Globus pallidus (tissue), 1 donor: ENCODE data around the gene CYP3A7.
"Not testable (repeated sequence)": the region's sequence is repeated elsewhere in the genome, so short reads cannot be mapped to it uniquely, and the experiment has no call there.

Source experiments
- DNase-seq: peaks from one replicate; pipeline ENCODE4 v3.0.0-alpha.2; 2015; ENCODE audit warnings: low spot score

Gene CYP3A7

GRCh38 chr7:99667179-99667578 lies 67.8 kb downstream of the CYP3A7 start:
- no peak for DNase-seq

GRCh38 chr7:99666013-99666395 lies 69.0 kb downstream of the CYP3A7 start:
- DNase-seq: no peak

GRCh38 chr7:99665312-99666012 lies 69.5 kb downstream of the CYP3A7 start:
- DNase-seq: no peak

- not testable (repeated sequence) for DNase-seq
Observed at GRCh38 chr7:99657879-99658278, 77.1 kb downstream of the CYP3A7 start.
